OCI-LY7 (cell line): Measurements from ENCODE around the gene SNCAIP. TPM values are rescaled to one million over a fixed set of nuclear protein-coding genes. Genes with fewer than 3 reads are reported as not detected.
"Not testable (repeated sequence)": the region's sequence is repeated elsewhere in the genome, so short reads cannot be mapped to it uniquely, and the experiment has no call there.

Experiments used
- BruUV-seq: library from RNA; stranded (reverse); fragments of 400-500 nt; replicated peaks from 2 replicates; lab custom pipeline; 2021; lab: Mats Ljungman, UMichigan
- CTCF ChIA-PET: fragments of 300-600 bp; sonication (Branson Sonifier 250); formaldehyde crosslinking; loops from one replicate; lab custom pipeline; 2022; ENCODE audit warnings: antibody characterized with exemption; ENCODE audit not compliant: unreplicated experiment; lab: Charles Lee
- POLR2A ChIA-PET: fragments of 300-600 bp; sonication (Branson Sonifier 250); formaldehyde crosslinking; loops from one replicate; lab custom pipeline; 2022; ENCODE audit warnings: antibody characterized with exemption; lab: Charles Lee
- DNase-seq: peaks from one replicate; pipeline ENCODE4 v3.0.0-alpha.2; 2015; ENCODE audit warnings: low spot score
- H2AFZ ChIP-seq: fragments of 200-600 bp; sonication (generic), shearing (Covaris generic); 2 replicates; pipeline ENCODE4 v1.6.1; 2014; ENCODE audit warnings: mild to moderate bottlenecking, antibody characterized with exemption, low read length, moderate library complexity
- H3K27ac ChIP-seq: fragments of 200-600 bp; sonication (generic); 2 replicates; pipeline ENCODE4 v1.5.1; 2014; ENCODE audit warnings: mixed run types, low read depth, mild to moderate bottlenecking, moderate library complexity, low read length, inconsistent platforms; ENCODE audit not compliant: poor library complexity, severe bottlenecking
- H3K36me3 ChIP-seq: fragments of 200-600 bp; sonication (generic); 2 replicates; pipeline ENCODE4 v1.6.1; 2014; ENCODE audit warnings: mild to moderate bottlenecking, antibody characterized with exemption, low read length, moderate library complexity, mixed read lengths; ENCODE audit not compliant: insufficient read depth
- H3K4me1 ChIP-seq: fragments of 200-600 bp; sonication (generic); 2 replicates; pipeline ENCODE4 v1.5.1; 2014; ENCODE audit warnings: mild to moderate bottlenecking, low read length; ENCODE audit not compliant: insufficient read depth, poor library complexity, severe bottlenecking
- H3K4me2 ChIP-seq: fragments of 200-600 bp; sonication (generic); 2 replicates; pipeline ENCODE4 v1.6.1; 2014; ENCODE audit warnings: mild to moderate bottlenecking, low read length
- H3K4me3 ChIP-seq: fragments of 200-600 bp; sonication (generic); 2 replicates; pipeline ENCODE4 v1.5.1; 2014; ENCODE audit warnings: mild to moderate bottlenecking, low read depth, low read length; ENCODE audit not compliant: poor library complexity, severe bottlenecking
- H3K79me2 ChIP-seq: fragments of 200-600 bp; sonication (generic); 2 replicates; pipeline ENCODE4 v1.6.1; 2016; ENCODE audit warnings: low read depth, mild to moderate bottlenecking, low read length, moderate library complexity, mixed read lengths; ENCODE audit not compliant: insufficient read depth
- H3K9me2 ChIP-seq: fragments of 200-600 bp; sonication (generic); 2 replicates; pipeline ENCODE4 v1.6.1; 2016; ENCODE audit warnings: mild to moderate bottlenecking, low read length, mixed read lengths; ENCODE audit not compliant: insufficient read depth
- H3K9me3 ChIP-seq: fragments of 200-600 bp; sonication (generic); 2 replicates; pipeline ENCODE4 v1.6.1; 2014; ENCODE audit warnings: mild to moderate bottlenecking, mixed run types, low read length, mixed read lengths
- H4K20me1 ChIP-seq: fragments of 200-600 bp; sonication (generic); 2 replicates; pipeline ENCODE4 v1.6.1; 2014; ENCODE audit warnings: mild to moderate bottlenecking, antibody characterized with exemption, low read length, moderate library complexity, mixed read lengths; ENCODE audit not compliant: insufficient read depth
- CTCF ChIP-seq: fragments of 200-600 bp; sonication (generic); conservative IDR thresholded peaks from 2 replicates; pipeline ENCODE4 v1.5.1; 2014; ENCODE audit warnings: mild to moderate bottlenecking, antibody characterized with exemption, low read length, moderate library complexity, mixed read lengths
- EZH2phosphoT487 ChIP-seq: fragments of 200-600 bp; sonication (generic); IDR thresholded peaks from 2 replicates; pipeline ENCODE4 v1.6.1; 2018; ENCODE audit warnings: low read depth, borderline replicate concordance, mild to moderate bottlenecking, mixed run types, antibody characterized with exemption, low read length, moderate library complexity, mixed read lengths
- intact Hi-C: fragments of 100-400 bp; cut with micrococcal nuclease; formaldehyde crosslinking; loops from one replicate; pipeline ENCODE4 v1.10.0; 2022; ENCODE audit not compliant: unreplicated experiment
- total RNA-seq, 2 experiments: library from RNA; depleted of rRNA in 1 of 2; stranded (reverse); fragments of >200 nt in 1 of 2; shearing (Covaris generic) in 1 of 2; gene quantifications; 2 replicates each; pipeline ENCODE4 v1.2.3, GENCODE V29; 2014 to 2022

Gene SNCAIP
- total RNA-seq, 2 experiments from 2014 or later: not detected

GRCh38 chr5:122350496-122350895, 38.5 kb downstream of the SNCAIP start:
- no peak overlapping the region for H3K4me3 ChIP-seq
- no peaks in the 10 kb centered on the region for H3K36me3 ChIP-seq
- no peaks in the 10 kb centered on the region for H3K9me3 ChIP-seq
- no peak overlapping the region for H3K27ac ChIP-seq
- no peaks in the 10 kb centered on the region for H3K9me2 ChIP-seq
- H3K4me1 ChIP-seq: no peaks in the 10 kb centered on the region
- no peaks in the 10 kb centered on the region for H4K20me1 ChIP-seq
- ChIA-PET CTCF (no interaction called here), POLR2A (no interaction called here)
- H3K79me2 ChIP-seq: no peaks in the 10 kb centered on the region
- BruUV-seq: no TSS peak
- intact Hi-C loops: no loop called here
- DNase-seq: no peak
- no peak overlapping the region for H2AFZ ChIP-seq
- no peak overlapping the region for H3K4me2 ChIP-seq
- TF ChIP-seq CTCF: no peak
- TF ChIP-seq EZH2phosphoT487: no peak

- no peaks in the 10 kb centered on the region for H3K4me1 ChIP-seq
- ChIA-PET POLR2A (no interaction called here), CTCF (no interaction called here)
- no peak overlapping the region for H3K4me2 ChIP-seq
- no peak overlapping the region for H3K4me3 ChIP-seq
- TF ChIP-seq EZH2phosphoT487: no peak
- no peak for TF ChIP-seq CTCF
- no peak overlapping the region for H2AFZ ChIP-seq
- H3K36me3 ChIP-seq: no peaks in the 10 kb centered on the region
- H4K20me1 ChIP-seq: no peaks in the 10 kb centered on the region
- H3K9me3 ChIP-seq: no peaks in the 10 kb centered on the region
- H3K27ac ChIP-seq: no peak overlapping the region
- DNase-seq: no peak
- BruUV-seq: no TSS peak
- no peaks in the 10 kb centered on the region for H3K9me2 ChIP-seq
- intact Hi-C loops: no loop called here
- H3K79me2 ChIP-seq: no peaks in the 10 kb centered on the region
Observed at GRCh38 chr5:122351416-122352157, 39.5 kb downstream of the SNCAIP start.

- DNase-seq: no peak
- Histone ChIP-seq H3K9me2 (no peaks in the 10 kb centered on the region), H3K79me2 (no peaks in the 10 kb centered on the region), H3K4me1 (no peaks in the 10 kb centered on the region), H2AFZ (no peak overlapping the region), H4K20me1 (no peaks in the 10 kb centered on the region), H3K27ac (no peak overlapping the region), H3K9me3 (no peaks in the 10 kb centered on the region), H3K4me3 (no peak overlapping the region), H3K4me2 (no peak overlapping the region), H3K36me3 (no peaks in the 10 kb centered on the region)
- TF ChIP-seq EZH2phosphoT487 (no peak), CTCF (no peak)
- no TSS peak for BruUV-seq
- ChIA-PET POLR2A (no interaction called here), CTCF (no interaction called here)
- intact Hi-C loops: no loop called here
Observed at GRCh38 chr5:122352331-122352730, 40.3 kb downstream of the SNCAIP start.

GRCh38 chr5:122353361-122353760, 41.3 kb downstream of the SNCAIP start:
- H3K36me3 ChIP-seq, H3K4me2 ChIP-seq, BruUV-seq, H3K27ac ChIP-seq, H3K4me1 ChIP-seq, DNase-seq, H3K4me3 ChIP-seq, H4K20me1 ChIP-seq, intact Hi-C loops, H3K79me2 ChIP-seq, H3K9me3 ChIP-seq, H2AFZ ChIP-seq, H3K9me2 ChIP-seq, CTCF ChIA-PET: not testable (repeated sequence)
- POLR2A ChIA-PET: interaction anchor here (0.6 to 1.1 kb wide), 2 partner anchors 12 to 1874 kb away, joined by 3 read pairs; no protein-coding TSS in a partner anchor
